Left ventricle myocardium inferior (tissue), 1 donor: ENCODE results near the gene FILIP1L. TPM values are rescaled to one million over a fixed set of nuclear protein-coding genes. Genes with fewer than 3 reads are reported as not detected.
A peak's percentile ranks its signal among the peaks of the same experiment; 100 is the strongest.

ENCODE experiments used
- DNase-seq: peaks from one replicate; pipeline ENCODE4 v3.0.0-alpha.2; 2020
- H3K27ac ChIP-seq: fragments of 200-600 bp; replicated peaks from 2 replicates; pipeline ENCODE4 v1.8.0; 2021
- H3K27me3 ChIP-seq: fragments of 200-600 bp; 2 replicates; pipeline ENCODE4 v1.8.0; 2021; ENCODE audit warnings: low read depth
- H3K36me3 ChIP-seq: fragments of 200-600 bp; 2 replicates; pipeline ENCODE4 v1.8.0; 2021
- H3K4me1 ChIP-seq: fragments of 200-600 bp; 2 replicates; pipeline ENCODE4 v1.8.0; 2021
- H3K4me3 ChIP-seq: fragments of 200-600 bp; 2 replicates; pipeline ENCODE4 v1.8.0; 2021; ENCODE audit warnings: mild to moderate bottlenecking, moderate library complexity
- H3K9me3 ChIP-seq: fragments of 200-600 bp; replicated peaks from 2 replicates; pipeline ENCODE4 v1.8.0; 2021
- intact Hi-C: fragments of 100-400 bp; cut with micrococcal nuclease; formaldehyde crosslinking; loops from one replicate; pipeline ENCODE4 v1.11.0; 2022
- total RNA-seq: library from RNA; stranded (reverse); fragmentation: NEBNext Ultra II Directional; extraction: Animal tissue kit (Norgen Biotek cat#: 25700); gene quantifications from one replicate; pipeline ENCODE4 v1.2.1, GENCODE V29; 2021
- TF ChIP-seq, protein P1 (sequence below): fragments of 200-600 bp; IDR thresholded peaks from 2 replicates; pipeline ENCODE4 v1.8.0; 2021; ENCODE audit warnings: antibody characterized with exemption, mild to moderate bottlenecking, borderline replicate concordance
- donor health status: DM: no; HTN: yes; CAD: no; lungs with severe emphysema.

FILIP1L gene
- total RNA-seq, 1 donor from 2014 or later = 84.9 TPM

GRCh38 chr3:100080573-100080972 lies 33.7 kb downstream of the FILIP1L start:
- intact Hi-C loops = no loop called here
- H3K9me3 ChIP-seq = no peaks in the 10 kb centered on the region
- TF ChIP-seq, protein P1, sequence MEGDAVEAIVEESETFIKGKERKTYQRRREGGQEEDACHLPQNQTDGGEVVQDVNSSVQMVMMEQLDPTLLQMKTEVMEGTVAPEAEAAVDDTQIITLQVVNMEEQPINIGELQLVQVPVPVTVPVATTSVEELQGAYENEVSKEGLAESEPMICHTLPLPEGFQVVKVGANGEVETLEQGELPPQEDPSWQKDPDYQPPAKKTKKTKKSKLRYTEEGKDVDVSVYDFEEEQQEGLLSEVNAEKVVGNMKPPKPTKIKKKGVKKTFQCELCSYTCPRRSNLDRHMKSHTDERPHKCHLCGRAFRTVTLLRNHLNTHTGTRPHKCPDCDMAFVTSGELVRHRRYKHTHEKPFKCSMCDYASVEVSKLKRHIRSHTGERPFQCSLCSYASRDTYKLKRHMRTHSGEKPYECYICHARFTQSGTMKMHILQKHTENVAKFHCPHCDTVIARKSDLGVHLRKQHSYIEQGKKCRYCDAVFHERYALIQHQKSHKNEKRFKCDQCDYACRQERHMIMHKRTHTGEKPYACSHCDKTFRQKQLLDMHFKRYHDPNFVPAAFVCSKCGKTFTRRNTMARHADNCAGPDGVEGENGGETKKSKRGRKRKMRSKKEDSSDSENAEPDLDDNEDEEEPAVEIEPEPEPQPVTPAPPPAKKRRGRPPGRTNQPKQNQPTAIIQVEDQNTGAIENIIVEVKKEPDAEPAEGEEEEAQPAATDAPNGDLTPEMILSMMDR = no peak
- H3K4me3 ChIP-seq = no peak overlapping the region
- no peak for DNase-seq
- H3K4me1 ChIP-seq = peaks cover 26% of the 10 kb centered on the region
- no peaks in the 10 kb centered on the region for H3K27me3 ChIP-seq
- H3K27ac ChIP-seq = no peak overlapping the region
- H3K36me3 ChIP-seq = no peaks in the 10 kb centered on the region

DNA sequence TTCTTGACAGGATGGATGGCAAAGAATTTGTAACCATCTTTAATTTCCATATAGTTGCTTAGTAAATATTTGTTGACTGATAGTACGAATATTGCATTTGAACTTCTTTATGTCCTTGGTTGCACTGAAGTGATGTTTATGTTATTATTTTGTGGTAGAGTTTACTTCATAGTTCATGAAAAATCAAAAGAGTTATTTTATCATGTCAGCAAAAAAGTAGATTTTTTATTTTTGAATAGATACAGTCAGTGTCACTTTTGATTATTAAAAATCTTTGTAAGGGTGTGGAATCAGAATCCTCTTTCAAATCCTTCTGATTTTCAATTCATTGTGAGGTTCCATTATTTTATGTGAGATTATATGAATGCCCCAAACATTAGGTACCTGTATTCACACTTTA lies 35.0 kb downstream of the FILIP1L start:
- Histone ChIP-seq H3K4me1 (peaks cover 31% of the 10 kb centered on the region), H3K4me3 (no peak overlapping the region), H3K9me3 (no peaks in the 10 kb centered on the region), H3K27ac (no peak overlapping the region), H3K36me3 (no peaks in the 10 kb centered on the region), H3K27me3 (no peaks in the 10 kb centered on the region)
- intact Hi-C loops = no loop called here
- no peak for DNase-seq
- TF ChIP-seq, protein P1 = no peak

DNA sequence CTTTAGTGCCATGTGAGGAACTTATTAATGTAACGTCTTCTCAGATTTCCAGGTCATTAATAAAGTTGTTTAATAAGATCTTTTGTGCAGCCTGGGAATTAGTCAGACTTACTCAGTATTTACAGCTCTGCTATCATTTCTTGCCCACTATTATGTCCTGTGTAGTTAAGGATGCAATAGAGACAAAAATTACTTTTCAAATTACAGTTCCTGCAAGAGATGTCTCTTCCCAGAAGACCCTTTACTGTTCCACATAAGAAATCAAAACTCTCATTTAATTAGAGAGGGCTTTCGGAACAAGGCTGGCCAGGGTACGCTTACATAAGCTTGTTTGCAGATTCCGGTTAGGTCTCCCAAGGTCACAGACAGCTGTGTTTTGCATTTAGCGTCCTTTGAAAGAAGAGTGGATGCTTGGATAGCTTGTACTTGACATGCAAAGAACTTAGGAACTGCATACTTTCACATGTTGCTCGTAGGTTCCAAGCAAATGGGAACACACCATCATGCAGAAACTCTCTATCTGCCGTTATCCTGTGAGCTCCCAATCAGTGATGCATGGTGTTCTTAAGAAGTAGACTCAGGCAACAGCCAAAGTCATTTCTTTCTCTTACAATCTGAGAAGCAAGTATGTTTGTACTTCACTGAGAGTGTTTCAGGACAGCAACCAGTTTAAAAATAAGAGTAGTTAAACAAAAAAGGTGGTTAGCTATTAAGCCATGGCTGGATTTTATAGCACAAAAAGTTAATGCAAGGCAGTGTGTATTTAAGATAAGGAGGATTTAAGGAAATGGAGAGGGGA lies 37.4 kb downstream of the FILIP1L start:
- H3K27me3 ChIP-seq = no peaks in the 10 kb centered on the region
- H3K9me3 ChIP-seq = no peaks in the 10 kb centered on the region
- no peaks in the 10 kb centered on the region for H3K36me3 ChIP-seq
- no peak overlapping the region for H3K4me3 ChIP-seq
- DNase-seq = no peak
- TF ChIP-seq, protein P1 = no peak
- peaks cover 55% of the 10 kb centered on the region for H3K4me1 ChIP-seq
- intact Hi-C loops = no loop called here
- H3K27ac ChIP-seq = peak overlapping the region; percentile 78

DNA sequence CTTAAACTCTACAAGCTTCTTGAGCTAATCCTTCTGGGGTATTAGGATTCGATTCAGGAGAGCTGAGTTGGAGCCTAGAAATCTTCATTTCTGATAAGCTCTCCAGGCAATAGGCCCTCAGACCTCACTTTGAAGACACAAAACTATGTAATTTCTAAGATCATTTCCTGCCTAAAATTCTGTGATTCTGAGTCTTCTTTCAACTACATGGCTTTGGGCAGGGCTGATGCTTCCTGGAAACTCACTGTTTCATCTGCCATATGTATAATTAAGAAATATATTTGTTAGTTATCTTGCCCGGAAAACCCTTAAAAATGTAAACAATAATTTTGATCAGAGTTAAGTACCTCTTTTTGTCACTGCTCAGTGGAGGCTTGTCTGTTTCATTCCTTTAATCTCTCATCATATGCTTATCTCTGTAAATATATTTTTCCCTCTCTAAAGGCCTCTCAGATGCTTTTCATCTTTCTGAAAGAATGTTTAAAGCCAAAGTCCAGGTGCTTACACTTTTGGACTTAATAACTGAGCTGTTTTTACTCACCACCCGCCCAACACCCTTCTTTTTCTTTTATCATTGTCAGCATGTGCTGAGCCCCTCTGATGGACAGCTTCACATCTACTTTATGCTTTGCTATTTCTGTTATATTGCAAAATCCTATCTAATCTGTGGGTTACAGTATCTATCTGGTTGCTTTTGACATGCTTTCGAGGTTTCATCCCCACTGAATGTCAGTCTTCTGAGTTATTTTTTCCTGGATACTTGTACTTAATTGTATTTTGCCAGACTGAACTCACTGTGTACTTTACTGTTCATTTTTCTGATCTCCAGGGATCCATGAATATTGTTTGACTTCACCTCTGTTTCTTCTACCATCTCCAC lies 38.2 kb downstream of the FILIP1L start:
- intact Hi-C loops = no loop called here
- no peak for DNase-seq
- H3K36me3 ChIP-seq = no peaks in the 10 kb centered on the region
- no peaks in the 10 kb centered on the region for H3K27me3 ChIP-seq
- TF ChIP-seq, protein P1 = no peak
- no peaks in the 10 kb centered on the region for H3K9me3 ChIP-seq
- no peak overlapping the region for H3K4me3 ChIP-seq
- peaks cover 57% of the 10 kb centered on the region for H3K4me1 ChIP-seq
- peak overlapping the region; percentile 78 for H3K27ac ChIP-seq

- no peak for DNase-seq
- Histone ChIP-seq H3K9me3 (no peaks in the 10 kb centered on the region), H3K27ac (peak overlapping the region; percentile 78), H3K4me3 (no peak overlapping the region), H3K4me1 (peaks cover 57% of the 10 kb centered on the region), H3K36me3 (no peaks in the 10 kb centered on the region), H3K27me3 (no peaks in the 10 kb centered on the region)
- intact Hi-C loops = no loop called here
- TF ChIP-seq, protein P1 = no peak
Measured at GRCh38 chr3:100075196-100075595, 39.1 kb downstream of the FILIP1L start.
